ENCODE results near the gene AUTS2.

AUTS2 gene

DNA sequence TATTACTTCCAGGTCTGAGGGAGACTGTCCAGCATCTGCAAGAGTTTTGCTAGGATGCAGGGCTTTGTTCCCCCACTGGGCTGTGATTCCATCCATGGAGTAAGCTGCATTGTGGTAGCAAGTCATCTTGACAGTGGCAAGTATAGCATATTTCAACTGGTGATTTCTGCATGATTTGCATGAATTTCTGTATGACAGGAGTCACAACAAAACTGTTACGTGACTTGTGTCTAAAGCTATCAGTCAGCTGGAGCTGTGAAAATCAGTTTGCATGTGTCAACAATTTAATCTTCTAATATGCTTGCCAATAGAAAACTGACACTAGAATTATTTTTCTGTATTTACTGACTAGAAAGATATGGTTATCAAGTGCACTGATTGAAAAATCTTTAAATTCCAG, 344.3 kb downstream of the AUTS2 start:
- WGBS (ENCODE audit: insufficient coverage, insufficient read length): no CpG with 5 or more reads among the region's 1 CpG
- H3K4me1 ChIP-seq (ENCODE audit: control insufficient read depth, insufficient read depth, low read length): no peaks in the 10 kb centered on the region
- H3K9me3 ChIP-seq (ENCODE audit: control insufficient read depth, insufficient read depth, low read length): no peaks in the 10 kb centered on the region
- DNase-seq (ENCODE audit: low read depth, low spot score): no peak
- H3K36me3 ChIP-seq (ENCODE audit: control insufficient read depth, insufficient read depth, low read length): no peaks in the 10 kb centered on the region
- H3K27ac ChIP-seq (ENCODE audit: low read length): no peak overlapping the region
- no peaks in the 10 kb centered on the region for H3K27me3 ChIP-seq (ENCODE audit: control insufficient read depth, insufficient read depth, low read length)
- H3K4me3 ChIP-seq (ENCODE audit: low read length): no peak overlapping the region

DNA sequence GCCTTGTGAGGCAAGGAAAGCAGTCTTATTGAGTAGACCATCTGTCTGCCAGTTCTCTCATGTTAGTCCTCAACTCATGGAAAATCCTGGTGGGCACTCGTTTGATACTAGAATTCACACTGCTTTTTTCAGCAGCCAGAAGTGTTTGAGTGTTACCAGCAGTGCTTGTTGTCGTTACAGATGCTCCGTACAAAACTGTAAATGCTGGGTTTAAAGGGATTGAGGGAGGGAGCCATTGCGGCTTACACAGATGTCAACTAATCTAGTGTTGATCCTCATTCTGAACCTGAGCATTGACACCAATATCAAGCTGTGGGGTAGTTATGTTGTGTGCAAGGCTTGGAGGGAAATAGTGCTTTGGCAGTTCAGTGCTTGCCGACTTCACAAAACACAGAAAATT, 348.6 kb downstream of the AUTS2 start:
- Histone ChIP-seq H3K27me3 (ENCODE audit: control insufficient read depth, insufficient read depth, low read length) (no peaks in the 10 kb centered on the region), H3K27ac (ENCODE audit: low read length) (no peak overlapping the region), H3K4me3 (ENCODE audit: low read length) (no peak overlapping the region), H3K4me1 (ENCODE audit: control insufficient read depth, insufficient read depth, low read length) (no peaks in the 10 kb centered on the region), H3K9me3 (ENCODE audit: control insufficient read depth, insufficient read depth, low read length) (no peaks in the 10 kb centered on the region), H3K36me3 (ENCODE audit: control insufficient read depth, insufficient read depth, low read length) (no peaks in the 10 kb centered on the region)
- WGBS (ENCODE audit: insufficient coverage, insufficient read length): no CpG with 5 or more reads among the region's 5 CpGs
- DNase-seq (ENCODE audit: low read depth, low spot score): no peak

DNA sequence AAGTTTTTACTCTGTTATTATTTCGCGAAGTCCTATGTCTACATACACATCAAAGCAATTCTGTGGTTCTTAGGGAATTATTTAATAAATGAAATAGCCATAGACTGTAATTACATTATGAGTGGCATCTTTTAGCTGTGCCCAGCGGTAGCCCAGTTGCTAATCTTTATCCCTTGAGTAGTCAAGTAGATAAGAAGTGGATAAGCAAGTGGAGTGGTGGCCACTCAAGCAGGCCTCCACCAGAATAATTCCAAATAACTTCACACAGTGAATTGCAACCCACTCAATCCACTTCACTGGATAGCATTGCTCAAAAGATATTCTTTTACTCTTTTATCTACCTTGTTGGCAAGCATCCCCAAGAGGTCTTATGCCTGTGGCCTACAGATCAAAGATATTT, 349.7 kb downstream of the AUTS2 start:
- Histone ChIP-seq H3K27me3 (ENCODE audit: control insufficient read depth, insufficient read depth, low read length) (no peaks in the 10 kb centered on the region), H3K9me3 (ENCODE audit: control insufficient read depth, insufficient read depth, low read length) (no peaks in the 10 kb centered on the region)
- WGBS (ENCODE audit: insufficient coverage, insufficient read length): no CpG with 5 or more reads among the region's 3 CpGs

DNA sequence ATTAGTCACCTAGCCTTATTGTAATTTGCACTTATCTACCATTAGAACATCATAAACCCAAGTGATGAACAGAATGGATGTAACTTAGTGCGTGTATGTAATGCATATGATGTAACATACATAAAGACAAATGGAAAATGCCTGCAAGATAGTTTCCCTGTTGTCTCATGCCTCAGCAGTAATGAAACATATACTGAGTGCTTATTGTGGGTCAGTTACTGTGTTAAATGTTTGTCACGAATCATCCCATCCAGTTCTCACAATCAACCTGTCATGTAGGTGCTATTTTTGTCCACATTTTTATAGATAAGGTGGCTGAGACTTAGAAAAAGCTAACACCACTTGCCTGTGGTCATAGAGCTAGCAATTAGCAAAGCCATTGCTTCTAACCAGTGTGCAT, 350.8 kb downstream of the AUTS2 start:
- WGBS (ENCODE audit: insufficient coverage, insufficient read length): no CpG with 5 or more reads among the region's 2 CpGs
- H3K36me3 ChIP-seq (ENCODE audit: control insufficient read depth, insufficient read depth, low read length): no peaks in the 10 kb centered on the region
- DNase-seq (ENCODE audit: low read depth, low spot score): no peak
- H3K9me3 ChIP-seq (ENCODE audit: control insufficient read depth, insufficient read depth, low read length): no peaks in the 10 kb centered on the region
- no peaks in the 10 kb centered on the region for H3K27me3 ChIP-seq (ENCODE audit: control insufficient read depth, insufficient read depth, low read length)
- H3K4me1 ChIP-seq (ENCODE audit: control insufficient read depth, insufficient read depth, low read length): no peaks in the 10 kb centered on the region
- no peak overlapping the region for H3K4me3 ChIP-seq (ENCODE audit: low read length)
- no peak overlapping the region for H3K27ac ChIP-seq (ENCODE audit: low read length)

More for the DNA sequence above, 349.7 kb downstream of the AUTS2 start:
- H3K36me3 ChIP-seq (ENCODE audit: control insufficient read depth, insufficient read depth, low read length): no peaks in the 10 kb centered on the region
- H3K27ac ChIP-seq (ENCODE audit: low read length): no peak overlapping the region
- no peak overlapping the region for H3K4me3 ChIP-seq (ENCODE audit: low read length)
- H3K4me1 ChIP-seq (ENCODE audit: control insufficient read depth, insufficient read depth, low read length): no peaks in the 10 kb centered on the region
- DNase-seq (ENCODE audit: low read depth, low spot score): no peak

DNA sequence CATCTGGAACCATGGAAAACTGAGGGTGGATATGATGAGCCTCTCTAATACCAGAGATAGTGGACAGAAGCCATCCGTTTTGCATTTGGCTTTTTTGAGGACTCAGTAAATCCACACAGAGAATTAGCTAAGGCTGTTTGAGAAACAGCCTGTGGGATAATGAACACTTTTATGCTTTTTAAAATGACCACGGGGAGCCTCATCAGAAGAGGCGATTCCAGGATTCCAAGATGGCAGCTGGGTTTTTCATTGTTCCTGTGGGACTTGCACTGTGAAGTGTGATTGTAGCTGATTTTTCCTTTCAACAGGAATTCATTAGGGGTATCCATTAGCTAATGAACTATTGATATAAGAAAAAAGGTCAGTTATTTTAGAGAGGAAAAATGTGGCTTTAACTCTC, 353.2 kb downstream of the AUTS2 start:
- Histone ChIP-seq H3K4me1 (ENCODE audit: control insufficient read depth, insufficient read depth, low read length) (no peaks in the 10 kb centered on the region), H3K4me3 (ENCODE audit: low read length) (no peak overlapping the region), H3K27me3 (ENCODE audit: control insufficient read depth, insufficient read depth, low read length) (no peaks in the 10 kb centered on the region), H3K9me3 (ENCODE audit: control insufficient read depth, insufficient read depth, low read length) (no peaks in the 10 kb centered on the region), H3K27ac (ENCODE audit: low read length) (no peak overlapping the region), H3K36me3 (ENCODE audit: control insufficient read depth, insufficient read depth, low read length) (no peaks in the 10 kb centered on the region)
- no CpG with 5 or more reads among the region's 3 CpGs for WGBS (ENCODE audit: insufficient coverage, insufficient read length)
- DNase-seq (ENCODE audit: low read depth, low spot score): no peak

DNA sequence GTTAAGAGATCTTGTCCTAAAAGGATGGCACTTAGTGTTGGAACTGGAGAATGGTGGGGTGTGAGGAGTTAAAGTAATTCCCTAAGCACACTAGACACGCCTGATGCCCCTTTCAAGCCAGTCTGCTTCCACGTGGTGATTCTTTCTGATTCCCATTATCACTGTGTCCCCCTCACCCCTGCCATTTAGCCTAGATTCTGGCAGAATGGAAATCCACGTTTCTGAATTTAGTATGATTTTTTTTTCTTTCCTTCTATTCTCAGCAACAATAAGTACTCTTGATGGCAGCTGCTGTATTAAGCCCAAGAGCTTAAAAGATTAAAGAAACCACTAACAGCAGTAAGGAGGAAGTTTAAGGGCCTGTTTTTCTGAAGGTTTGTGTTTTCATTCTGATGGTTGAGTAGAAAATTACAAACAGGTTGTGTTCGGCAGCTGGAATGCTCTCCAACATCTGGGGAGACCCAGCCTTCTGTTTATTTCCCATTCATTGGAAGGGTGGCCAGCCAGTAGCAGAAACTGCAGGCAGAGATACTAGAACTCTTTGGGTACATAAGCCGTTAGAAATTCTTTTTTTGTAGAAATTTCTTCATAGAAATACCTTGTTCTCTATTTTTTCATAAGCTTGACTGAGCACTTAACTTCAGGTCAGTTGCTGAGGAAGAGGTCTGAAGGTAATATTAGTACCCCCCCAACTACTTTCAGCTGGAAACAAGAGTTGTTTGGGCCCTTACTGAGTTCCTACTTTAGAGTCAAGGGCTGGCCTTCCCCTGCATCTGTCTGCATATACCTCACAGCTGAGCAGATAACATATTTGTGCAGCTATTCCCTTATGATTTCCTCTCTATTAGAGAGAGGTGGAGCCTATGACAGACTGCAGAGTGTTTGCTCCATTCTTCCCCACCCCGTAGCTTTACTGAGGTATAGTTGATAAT, 355.1 kb downstream of the AUTS2 start:
- Histone ChIP-seq H3K4me3 (ENCODE audit: low read length) (no peak overlapping the region), H3K36me3 (ENCODE audit: control insufficient read depth, insufficient read depth, low read length) (no peaks in the 10 kb centered on the region), H3K27ac (ENCODE audit: low read length) (no peak overlapping the region), H3K4me1 (ENCODE audit: control insufficient read depth, insufficient read depth, low read length) (no peaks in the 10 kb centered on the region), H3K9me3 (ENCODE audit: control insufficient read depth, insufficient read depth, low read length) (no peaks in the 10 kb centered on the region), H3K27me3 (ENCODE audit: control insufficient read depth, insufficient read depth, low read length) (no peaks in the 10 kb centered on the region)
- DNase-seq (ENCODE audit: low read depth, low spot score): no peak
- no CpG with 5 or more reads among the region's 6 CpGs for WGBS (ENCODE audit: insufficient coverage, insufficient read length)

DNA sequence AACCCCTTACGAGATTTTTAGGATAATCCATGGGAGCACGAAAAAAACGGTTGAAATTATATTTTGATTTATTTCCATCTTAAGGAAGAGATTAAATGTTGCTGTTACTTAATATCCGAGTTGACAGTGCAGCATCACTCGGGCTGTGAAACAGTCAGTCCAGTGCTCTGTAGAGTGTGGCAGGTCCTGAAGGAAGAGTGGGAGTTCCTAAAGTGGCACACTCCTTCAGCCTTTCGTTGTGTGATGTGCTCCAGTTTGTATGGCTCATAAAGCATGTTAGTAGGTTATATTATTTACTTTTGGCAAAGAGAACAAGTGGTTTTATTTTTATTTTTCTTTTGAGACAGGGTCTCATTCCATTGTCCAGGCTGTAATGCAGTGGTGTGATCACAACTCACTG, 358.3 kb downstream of the AUTS2 start:
- Histone ChIP-seq H3K9me3 (ENCODE audit: control insufficient read depth, insufficient read depth, low read length) (no peaks in the 10 kb centered on the region), H3K36me3 (ENCODE audit: control insufficient read depth, insufficient read depth, low read length) (no peaks in the 10 kb centered on the region), H3K27ac (ENCODE audit: low read length) (no peak overlapping the region), H3K27me3 (ENCODE audit: control insufficient read depth, insufficient read depth, low read length) (no peaks in the 10 kb centered on the region), H3K4me3 (ENCODE audit: low read length) (no peak overlapping the region), H3K4me1 (ENCODE audit: control insufficient read depth, insufficient read depth, low read length) (no peaks in the 10 kb centered on the region)
- no peak for DNase-seq (ENCODE audit: low read depth, low spot score)
- WGBS (ENCODE audit: insufficient coverage, insufficient read length): no CpG with 5 or more reads among the region's 6 CpGs

DNA sequence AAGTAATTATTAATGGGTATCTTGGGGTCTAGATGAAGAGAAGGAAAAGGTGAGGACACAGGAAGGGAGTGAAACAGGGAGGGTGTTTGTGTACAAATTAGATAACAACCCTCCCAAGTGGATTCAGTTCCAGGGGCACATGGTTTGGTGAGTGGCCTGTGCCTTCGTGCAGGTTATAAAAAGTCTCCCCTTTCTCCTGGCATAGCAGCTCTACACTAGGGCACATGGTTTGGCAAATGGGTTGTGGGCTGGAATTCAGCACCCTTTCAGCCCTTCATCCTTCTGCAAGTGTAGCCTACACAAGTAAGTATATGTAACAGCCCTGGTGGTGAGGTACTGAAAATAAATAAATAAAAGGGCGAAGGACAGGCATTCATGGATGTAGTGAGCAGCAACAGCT, 359.4 kb downstream of the AUTS2 start:
- no peaks in the 10 kb centered on the region for H3K27me3 ChIP-seq (ENCODE audit: control insufficient read depth, insufficient read depth, low read length)
- H3K36me3 ChIP-seq (ENCODE audit: control insufficient read depth, insufficient read depth, low read length): no peaks in the 10 kb centered on the region
- no peaks in the 10 kb centered on the region for H3K4me1 ChIP-seq (ENCODE audit: control insufficient read depth, insufficient read depth, low read length)
- no peaks in the 10 kb centered on the region for H3K9me3 ChIP-seq (ENCODE audit: control insufficient read depth, insufficient read depth, low read length)
- no peak overlapping the region for H3K4me3 ChIP-seq (ENCODE audit: low read length)
- no peak for DNase-seq (ENCODE audit: low read depth, low spot score)
- no CpG with 5 or more reads among the region's 2 CpGs for WGBS (ENCODE audit: insufficient coverage, insufficient read length)
- H3K27ac ChIP-seq (ENCODE audit: low read length): no peak overlapping the region

DNA sequence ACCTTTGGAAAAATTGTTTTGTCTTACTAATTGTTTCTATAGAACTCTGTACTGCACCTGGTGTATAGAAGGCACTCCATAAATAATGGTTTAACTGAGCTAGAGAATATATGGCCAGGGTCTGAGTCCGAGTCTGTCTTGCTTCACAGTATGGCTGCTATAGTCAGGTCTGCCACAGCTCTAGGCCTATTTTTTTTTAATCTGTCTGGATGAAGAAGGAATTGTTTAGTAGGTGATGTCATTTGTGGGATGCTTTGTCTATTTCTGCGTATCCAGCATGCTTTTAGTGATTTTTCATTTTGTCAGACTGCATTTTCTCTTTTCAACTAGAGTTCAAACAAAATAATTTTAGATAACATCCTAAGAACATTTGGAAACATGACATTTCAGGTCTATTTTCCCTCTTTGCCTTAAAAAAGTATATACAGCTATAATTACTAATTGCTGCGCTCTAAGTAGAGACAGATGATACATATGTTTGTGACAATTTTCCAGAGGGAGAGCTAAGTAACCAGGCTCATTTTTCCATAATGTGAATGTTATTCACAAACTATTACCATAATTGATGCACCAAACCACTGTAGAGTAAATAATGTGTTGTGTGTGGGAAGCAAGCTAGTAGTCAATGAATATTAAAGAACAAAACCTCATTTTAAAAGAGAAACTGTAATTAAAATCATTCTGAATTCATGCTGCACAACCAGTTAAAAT, 361.7 kb downstream of the AUTS2 start:
- Histone ChIP-seq H3K9me3 (ENCODE audit: control insufficient read depth, insufficient read depth, low read length) (no peaks in the 10 kb centered on the region), H3K36me3 (ENCODE audit: control insufficient read depth, insufficient read depth, low read length) (no peaks in the 10 kb centered on the region), H3K4me3 (ENCODE audit: low read length) (no peak overlapping the region), H3K4me1 (ENCODE audit: control insufficient read depth, insufficient read depth, low read length) (no peaks in the 10 kb centered on the region), H3K27me3 (ENCODE audit: control insufficient read depth, insufficient read depth, low read length) (no peaks in the 10 kb centered on the region), H3K27ac (ENCODE audit: low read length) (no peak overlapping the region)
- DNase-seq (ENCODE audit: low read depth, low spot score): no peak
- no CpG with 5 or more reads among the region's 3 CpGs for WGBS (ENCODE audit: insufficient coverage, insufficient read length)

DNA sequence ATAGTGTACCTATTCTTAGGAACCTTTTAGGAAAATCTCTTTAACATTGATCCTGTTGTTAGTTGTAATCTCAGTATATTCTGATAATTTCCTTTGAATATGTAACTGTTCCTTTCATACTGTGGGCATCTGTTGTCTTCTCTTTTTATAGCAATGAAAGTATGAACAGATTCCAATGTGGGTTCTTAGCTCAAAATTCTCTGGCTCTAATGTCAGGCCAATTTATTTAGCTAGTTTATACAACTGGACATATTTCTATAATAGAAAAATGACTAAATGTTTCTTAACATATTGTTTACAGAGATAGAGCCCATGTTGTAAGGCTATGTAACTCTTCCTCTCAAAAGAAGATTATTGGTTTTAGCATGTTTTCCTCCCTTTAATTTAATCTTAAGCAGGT, 363.2 kb downstream of the AUTS2 start:
- Histone ChIP-seq H3K27ac (ENCODE audit: low read length) (no peak overlapping the region), H3K27me3 (ENCODE audit: control insufficient read depth, insufficient read depth, low read length) (no peaks in the 10 kb centered on the region), H3K4me3 (ENCODE audit: low read length) (no peak overlapping the region), H3K36me3 (ENCODE audit: control insufficient read depth, insufficient read depth, low read length) (no peaks in the 10 kb centered on the region), H3K4me1 (ENCODE audit: control insufficient read depth, insufficient read depth, low read length) (no peaks in the 10 kb centered on the region), H3K9me3 (ENCODE audit: control insufficient read depth, insufficient read depth, low read length) (no peaks in the 10 kb centered on the region)
- no peak for DNase-seq (ENCODE audit: low read depth, low spot score)
